NCI-H187 (cell line): ENCODE results near the gene ZNF462.
"Not testable (repeated sequence)": the region's sequence is repeated elsewhere in the genome, so short reads cannot be mapped to it uniquely, and the experiment has no call there.

Experiments used
- DNase-seq, 2 experiments: peaks; one replicate each; lab custom pipeline; 2025; lab: John Stamatoyannopoulos, UW

ZNF462 gene

GRCh38 chr9:106862821-106863720 lies at the start of gene ZNF462:
Gene ZNF462, plus strand, starts transcription at chr9:106863166. Its CDS starts 60,218 bp downstream, at chr9:106923384.
- peak in 1 of 2 experiments; percentile 35 for DNase-seq

- no peak for DNase-seq
Observed at GRCh38 chr9:106816524-106816923, 46.4 kb upstream of the ZNF462 start.

- no peak for DNase-seq
Observed at GRCh38 chr9:106818034-106818433, 44.9 kb upstream of the ZNF462 start.

- no peak for DNase-seq
Observed at GRCh38 chr9:106820866-106821265, 42.1 kb upstream of the ZNF462 start.

- no peak for DNase-seq
Observed at GRCh38 chr9:106828070-106828469, 34.9 kb upstream of the ZNF462 start.

GRCh38 chr9:106828965-106829364 lies 34.0 kb upstream of the ZNF462 start:
- DNase-seq: no peak

- DNase-seq: no peak
Observed at GRCh38 chr9:106829666-106830408, 33.1 kb upstream of the ZNF462 start.

GRCh38 chr9:106830527-106831150 lies 32.3 kb upstream of the ZNF462 start:
- no peak for DNase-seq

- DNase-seq: no peak
Observed at GRCh38 chr9:106834888-106835287, 28.1 kb upstream of the ZNF462 start.

- no peak for DNase-seq
Observed at GRCh38 chr9:106835840-106836239, 27.1 kb upstream of the ZNF462 start.

- DNase-seq: no peak
Observed at GRCh38 chr9:106843371-106843770, 19.6 kb upstream of the ZNF462 start.

- DNase-seq: no peak
Observed at GRCh38 chr9:106846307-106846706, 16.7 kb upstream of the ZNF462 start.

GRCh38 chr9:106846857-106847256 lies 16.1 kb upstream of the ZNF462 start:
- no peak for DNase-seq

- not testable (repeated sequence) for DNase-seq
Observed at GRCh38 chr9:106851640-106852039, 11.3 kb upstream of the ZNF462 start.

- DNase-seq: no peak
Observed at GRCh38 chr9:106857811-106858470, 5.0 kb upstream of the ZNF462 start.

- no peak for DNase-seq
Observed at GRCh38 chr9:106859957-106860720, 2.8 kb upstream of the ZNF462 start.

- DNase-seq: no peak
Observed at GRCh38 chr9:106860721-106861639, 2.0 kb upstream of the ZNF462 start.

- no peak for DNase-seq
Observed at GRCh38 chr9:106861640-106862109, 1.3 kb upstream of the ZNF462 start.

GRCh38 chr9:106862110-106862820 lies 701 bp upstream of the ZNF462 start:
- DNase-seq: no peak
